A549 (cell line): Measurements from ENCODE around the gene GSTO2. TPM values are rescaled to one million over a fixed set of nuclear protein-coding genes. Genes with fewer than 3 reads are reported as not detected.

ENCODE experiments used
- ATAC-seq, 2 experiments: fragments of 200-7000 bp in 1 of 2; fragments of >200 bp in 1 of 2; cut with Nextera tagmentation in 1 of 2; cut with Tn5 transposase in 1 of 2; 3 replicates each; pipeline versions ENCODE4 v1.8.0 to v1.9.1; 2018 to 2020; ENCODE audit warnings: mild to moderate bottlenecking in 1 of 2, moderate library complexity in 1 of 2
- CTCF ChIA-PET: fragments of 300-600 bp; sonication (Branson Sonifier 250); formaldehyde crosslinking; extraction: SDS; loops from one replicate; lab custom pipeline; 2021; ENCODE audit warnings: antibody characterized with exemption, inconsistent platforms; lab: Yijun Ruan, JAX
- POLR2A ChIA-PET: fragments of 350-600 bp; formaldehyde crosslinking; extraction: SDS; loops from one replicate; lab custom pipeline; 2021; ENCODE audit warnings: antibody characterized with exemption, inconsistent platforms; lab: Yijun Ruan, JAX
- DNase-seq, 2 experiments: peaks; one replicate each; pipeline versions ENCODE4 v3.0.0 to v3.0.0-alpha.2; 2011 to 2016; ENCODE audit warnings: low read depth in 1 of 2, low spot score in 1 of 2
- FAIRE-seq: peaks from 2 replicates; lab custom pipeline; 2011; peaks lifted over from hg19 to GRCh38; lab: Jason Lieb, UNC
- H3K27ac ChIP-seq, 2 experiments: fragments of >200 bp; sonication (Bioruptor Twin); formaldehyde crosslinking; 3 replicates each; pipeline ENCODE4 v1.5.1; 2016 to 2017
- H3K4me1 ChIP-seq: fragments of >200 bp; sonication (Bioruptor Twin); formaldehyde crosslinking; 3 replicates; pipeline ENCODE4 v1.6.1; 2016
- H3K4me2 ChIP-seq: fragments of >200 bp; sonication (Bioruptor Twin); formaldehyde crosslinking; 3 replicates; pipeline ENCODE4 v1.6.1; 2016
- H3K4me3 ChIP-seq: fragments of >200 bp; sonication (Bioruptor Twin); formaldehyde crosslinking; 3 replicates; pipeline ENCODE4 v1.5.1; 2016
- H3K9me3 ChIP-seq: fragments of >200 bp; sonication (Bioruptor Twin); formaldehyde crosslinking; 3 replicates; pipeline ENCODE4 v1.6.1; 2016
- ATOH8 ChIP-seq: fragments of 250-450 bp; sonication (Bioruptor Pico); IDR thresholded peaks from 2 replicates; pipeline ENCODE4 v1.5.0; 2020; ENCODE audit warnings: low read depth, mild to moderate bottlenecking, moderate library complexity
- CBX2 ChIP-seq: fragments of 200-600 bp; sonication (generic); IDR thresholded peaks from 2 replicates; pipeline ENCODE4 v1.6.1; 2016; ENCODE audit warnings: low read depth, mild to moderate bottlenecking, borderline replicate concordance
- CEBPB ChIP-seq, 2 experiments: fragments of >200 bp in 1 of 2; sonication (Bioruptor Twin) in 1 of 2; formaldehyde crosslinking in 1 of 2; IDR thresholded peaks; 2 replicates each; pipeline ENCODE4 v1.6.1; 2012 to 2016
- CHD2 ChIP-seq: fragments of 150-350 bp; IDR thresholded peaks from 2 replicates; pipeline ENCODE4 v1.6.1; 2014; ENCODE audit warnings: low read length; ENCODE audit not compliant: partially characterized antibody
- CHD4 ChIP-seq: fragments of 200-600 bp; sonication (generic); IDR thresholded peaks from 2 replicates; pipeline ENCODE4 v1.6.1; 2016; ENCODE audit warnings: antibody characterized with exemption, mild to moderate bottlenecking, borderline replicate concordance
- CTCF ChIP-seq: fragments of >200 bp; sonication (Bioruptor Twin); formaldehyde crosslinking; IDR thresholded peaks from 3 replicates; pipeline ENCODE4 v1.5.1; 2016
- E2F6 ChIP-seq: IDR thresholded peaks from 2 replicates; pipeline ENCODE4 v1.6.1; 2012; ENCODE audit warnings: low read depth, borderline replicate concordance
- EP300 ChIP-seq, 2 experiments: fragments of >200 bp; sonication (Bioruptor Twin); formaldehyde crosslinking; IDR thresholded peaks; 2 replicates in 1 of 2; 3 replicates in 1 of 2; pipeline ENCODE4 v1.6.1; 2016 to 2017
- FOSB ChIP-seq: fragments of 250-450 bp; sonication (Bioruptor Pico); IDR thresholded peaks from 2 replicates; pipeline ENCODE4 v1.5.0; 2020; ENCODE audit warnings: mild to moderate bottlenecking, moderate library complexity
- FOXS1 ChIP-seq: fragments of 250-450 bp; sonication (Bioruptor Pico); IDR thresholded peaks from 2 replicates; pipeline ENCODE4 v1.5.0; 2020; ENCODE audit warnings: mild to moderate bottlenecking, moderate library complexity
- GATA3 ChIP-seq: IDR thresholded peaks from 2 replicates; pipeline ENCODE4 v1.6.1; 2012; ENCODE audit warnings: borderline replicate concordance
- HDAC2 ChIP-seq: fragments of 200-600 bp; sonication (generic); IDR thresholded peaks from 2 replicates; pipeline ENCODE4 v1.6.1; 2016
- HES2 ChIP-seq: fragments of >200 bp; sonication (Bioruptor Twin); formaldehyde crosslinking; IDR thresholded peaks from 2 replicates; pipeline ENCODE4 v1.6.1; 2016
- HEYL ChIP-seq: fragments of 250-450 bp; sonication (Bioruptor Pico); IDR thresholded peaks from 2 replicates; pipeline ENCODE4 v1.8.0; 2021; ENCODE audit warnings: mild to moderate bottlenecking, moderate library complexity
- HOXB5 ChIP-seq: fragments of 250-450 bp; sonication (Bioruptor Pico); IDR thresholded peaks from 2 replicates; pipeline ENCODE4 v1.5.0; 2020; ENCODE audit warnings: mild to moderate bottlenecking, moderate library complexity
- JUN ChIP-seq, 2 experiments: fragments of >200 bp; sonication (Bioruptor Twin); formaldehyde crosslinking; IDR thresholded peaks; 2 replicates in 1 of 2; 3 replicates in 1 of 2; pipeline ENCODE4 v1.6.1; 2016 to 2017
- JUNB ChIP-seq: fragments of >200 bp; sonication (Bioruptor Twin); formaldehyde crosslinking; IDR thresholded peaks from 2 replicates; pipeline ENCODE4 v1.6.1; 2016
- KDM1A ChIP-seq: fragments of 200-600 bp; sonication (generic); IDR thresholded peaks from 2 replicates; pipeline ENCODE4 v1.6.1; 2016; ENCODE audit warnings: low read depth, mild to moderate bottlenecking
- MAZ ChIP-seq: fragments of 150-350 bp; IDR thresholded peaks from 2 replicates; pipeline ENCODE4 v1.6.1; 2014; ENCODE audit warnings: antibody characterized with exemption, low read depth, low read length, borderline replicate concordance
- NR3C1 ChIP-seq: fragments of >200 bp; sonication (Bioruptor Twin); formaldehyde crosslinking; IDR thresholded peaks from 3 replicates; pipeline ENCODE4 v1.6.1; 2017
- POLR2AphosphoS2 ChIP-seq: conservative IDR thresholded peaks from 2 replicates; pipeline ENCODE4 v1.6.1; 2012; ENCODE audit warnings: low read length, improper control_type of control experiment, inconsistent platforms
- RNF2 ChIP-seq: fragments of 200-600 bp; sonication (generic); IDR thresholded peaks from 2 replicates; pipeline ENCODE4 v1.6.1; 2016; ENCODE audit warnings: low read depth, mild to moderate bottlenecking, antibody characterized with exemption, moderate library complexity, borderline replicate concordance
- SREBF2 ChIP-seq: fragments of 450-650 bp; IDR thresholded peaks from 2 replicates; pipeline ENCODE4 v1.6.1; 2014; ENCODE audit warnings: mild to moderate bottlenecking, moderate library complexity
- TFCP2L1 ChIP-seq: fragments of 250-450 bp; sonication (Bioruptor Pico); IDR thresholded peaks from 2 replicates; pipeline ENCODE4 v1.5.0; 2021; ENCODE audit warnings: mild to moderate bottlenecking
- TP53 ChIP-seq: fragments of 250-450 bp; sonication (Bioruptor Pico); IDR thresholded peaks from 2 replicates; pipeline ENCODE4 v1.5.0; 2021; ENCODE audit warnings: mild to moderate bottlenecking, moderate library complexity
- USF2 ChIP-seq: fragments of 450-650 bp; IDR thresholded peaks from 2 replicates; pipeline ENCODE4 v1.6.1; 2014; ENCODE audit warnings: antibody characterized with exemption
- ZFP36 ChIP-seq: fragments of 450-650 bp; IDR thresholded peaks from 2 replicates; pipeline ENCODE4 v1.6.1; 2014; ENCODE audit warnings: borderline replicate concordance; ENCODE audit not compliant: partially characterized antibody
- WGBS: methylation state at CpG from one replicate; pipeline ENCODE4 v1.1.6; 2017; ENCODE audit errors: missing lambda C conversion rate; 5-methylcytosine and 5-hydroxymethylcytosine counted together
- polyA plus RNA-seq, 4 experiments: library from polyadenylated mRNA; depleted of rRNA in 3 of 4; stranded (reverse); fragments of >200 nt; fragmentation: RNase III in 1 of 4; extraction: RNeasy Plus Mini Kit Qiagen cat#74134 plus additional on column Dnase treatment in 1 of 4; gene quantifications; 2 replicates in 3 of 4; 3 replicates in 1 of 4; pipeline ENCODE4 v1.2.3, GENCODE V29; 2011 to 2017

Gene GSTO2
- polyA plus RNA-seq, 2 of the 4 experiments (the other 2 are of a cell fraction): 1.3 to 5.7 TPM

- no peak for DNase-seq
- no peak overlapping the region for H3K4me3 ChIP-seq
- TF ChIP-seq CTCF (no peak), E2F6 (no peak), CHD4 (no peak), MAZ (no peak), CEBPB (IDR thresholded peaks at IDR 0.05) (no peak), CBX2 (no peak), TP53 (CRISPR knock-in tag) (no peak), CHD2 (no peak), SREBF2 (no peak), JUNB (no peak), GATA3 (no peak)
- no peak for FAIRE-seq
- no peak for ATAC-seq
- no peak overlapping the region for H3K27ac ChIP-seq
- no peak overlapping the region for H3K4me2 ChIP-seq
- CTCF ChIA-PET: interaction anchor here (1.1 kb wide), 1 partner anchor 199 kb away, joined by 4 read pairs; no protein-coding TSS in a partner anchor
- peaks cover 10% of the 10 kb centered on the region; the same call in 2 of the 3 replicates for H3K9me3 ChIP-seq
- POLR2A ChIA-PET: no interaction called here
- 58% methylated on average over 5 of the region's 5 CpGs for WGBS
- no peaks in the 10 kb centered on the region for H3K4me1 ChIP-seq
These were observed 25.5 kb upstream of the GSTO2 start for GRCh38 chr10:104243512-104243911.

GRCh38 chr10:104245066-104245632, 23.8 kb upstream of the GSTO2 start:
- Histone ChIP-seq H3K27ac (no peak overlapping the region), H3K9me3 (peaks cover 15% of the 10 kb centered on the region; the same call in 2 of the 3 replicates), H3K4me2 (no peak overlapping the region), H3K4me3 (no peak overlapping the region), H3K4me1 (no peaks in the 10 kb centered on the region)
- 91% methylated on average over 23 of the region's 34 CpGs for WGBS
- ATAC-seq: no peak
- FAIRE-seq: no peak
- TF ChIP-seq GATA3 (no peak), TFCP2L1 (CRISPR knock-in tag) (no peak), CHD4 (no peak), HDAC2 (no peak)
- CTCF ChIA-PET: interaction anchor here (0.6 to 0.7 kb wide), 2 partner anchors 9 to 185 kb away, joined by 3 to 4 read pairs; no protein-coding TSS in a partner anchor
- no peak for DNase-seq
- POLR2A ChIA-PET: interaction anchor here (1.0 kb wide), 1 partner anchor 9 kb away, joined by 3 read pairs; the partner anchor contains the start of gene GSTO1

- H3K4me3 ChIP-seq: no peak overlapping the region
- DNase-seq (no peak), ATAC-seq (no peak), FAIRE-seq (no peak)
- H3K9me3 ChIP-seq: peaks cover 15% of the 10 kb centered on the region; the same call in 2 of the 3 replicates
- POLR2A ChIA-PET: no interaction called here
- WGBS: 36% methylated on average over 2 of the region's 2 CpGs
- H3K4me2 ChIP-seq: no peak overlapping the region
- no peak overlapping the region for H3K27ac ChIP-seq
- CTCF ChIA-PET: interaction anchor here (1.4 to 1.6 kb wide), 2 partner anchors 104 to 124 kb away, joined by 3 to 4 read pairs; no protein-coding TSS in a partner anchor
- H3K4me1 ChIP-seq: no peaks in the 10 kb centered on the region
- no peak for TF ChIP-seq CTCF
- no peak for TF ChIP-seq ATOH8 (CRISPR knock-in tag)
- TF ChIP-seq HEYL (CRISPR knock-in tag): no peak
- TF ChIP-seq HOXB5 (CRISPR knock-in tag): no peak
- no peak for TF ChIP-seq RNF2
- TF ChIP-seq HES2: no peak
- TF ChIP-seq JUN (IDR thresholded peaks at IDR 0.05): no peak
- TF ChIP-seq FOXS1 (CRISPR knock-in tag): no peak
- TF ChIP-seq ZFP36: no peak
- no peak for TF ChIP-seq POLR2AphosphoS2
- no peak for TF ChIP-seq USF2
- TF ChIP-seq KDM1A: no peak
- TF ChIP-seq EP300 (IDR thresholded peaks at IDR 0.05): no peak
- TF ChIP-seq FOSB: no peak
- no peak for TF ChIP-seq HDAC2
- no peak for TF ChIP-seq E2F6
- no peak for TF ChIP-seq CHD2
- no peak for TF ChIP-seq NR3C1
These were observed 22.0 kb upstream of the GSTO2 start for GRCh38 chr10:104246976-104247375.
